ENCODE results near the gene FOXA3.

FOXA3 gene

GRCh38 chr19:45824531-45825262 is 39.4 kb upstream of the FOXA3 start:
- no peak for TF ChIP-seq CTCF (conservative IDR thresholded peaks at IDR 0.05; ENCODE audit: low read length)
- DNase-seq (ENCODE audit: low read depth) = no peak

GRCh38 chr19:45825263-45825605 is 38.9 kb upstream of the FOXA3 start:
- no peak for DNase-seq (ENCODE audit: low read depth)
- no peak for TF ChIP-seq CTCF (conservative IDR thresholded peaks at IDR 0.05; ENCODE audit: low read length)
- H3K4me3 ChIP-seq (ENCODE audit: low read length) = no peak overlapping the region

More at GRCh38 chr19:45824531-45825262, 39.4 kb upstream of the FOXA3 start:
- no peak overlapping the region for H3K4me3 ChIP-seq (ENCODE audit: low read length)

GRCh38 chr19:45825917-45826893 is 37.9 kb upstream of the FOXA3 start:
- no peak overlapping the region for H3K4me3 ChIP-seq (ENCODE audit: low read length)
- TF ChIP-seq CTCF (conservative IDR thresholded peaks at IDR 0.05; ENCODE audit: low read length) = no peak
- no peak for DNase-seq (ENCODE audit: low read depth)

- no peak for DNase-seq (ENCODE audit: low read depth)
- no peak for TF ChIP-seq CTCF (conservative IDR thresholded peaks at IDR 0.05; ENCODE audit: low read length)
- no peak overlapping the region for H3K4me3 ChIP-seq (ENCODE audit: low read length)
Observed at GRCh38 chr19:45826934-45827333, 37.2 kb upstream of the FOXA3 start.

- TF ChIP-seq CTCF (conservative IDR thresholded peaks at IDR 0.05; ENCODE audit: low read length) = no peak
Observed at GRCh38 chr19:45827459-45828093, 36.5 kb upstream of the FOXA3 start.

GRCh38 chr19:45828523-45828922 is 35.6 kb upstream of the FOXA3 start:
- H3K4me3 ChIP-seq (ENCODE audit: low read length) = no peak overlapping the region
- TF ChIP-seq CTCF (conservative IDR thresholded peaks at IDR 0.05; ENCODE audit: low read length) = no peak
- no peak for DNase-seq (ENCODE audit: low read depth)

More at GRCh38 chr19:45827459-45828093, 36.5 kb upstream of the FOXA3 start:
- H3K4me3 ChIP-seq (ENCODE audit: low read length) = no peak overlapping the region
- DNase-seq (ENCODE audit: low read depth) = no peak
